ENCODE data around the gene FRMPD3.
"Not testable (repeated sequence)": the region's sequence is repeated elsewhere in the genome, so short reads cannot be mapped to it uniquely, and the experiment has no call there.

FRMPD3 gene

DNA sequence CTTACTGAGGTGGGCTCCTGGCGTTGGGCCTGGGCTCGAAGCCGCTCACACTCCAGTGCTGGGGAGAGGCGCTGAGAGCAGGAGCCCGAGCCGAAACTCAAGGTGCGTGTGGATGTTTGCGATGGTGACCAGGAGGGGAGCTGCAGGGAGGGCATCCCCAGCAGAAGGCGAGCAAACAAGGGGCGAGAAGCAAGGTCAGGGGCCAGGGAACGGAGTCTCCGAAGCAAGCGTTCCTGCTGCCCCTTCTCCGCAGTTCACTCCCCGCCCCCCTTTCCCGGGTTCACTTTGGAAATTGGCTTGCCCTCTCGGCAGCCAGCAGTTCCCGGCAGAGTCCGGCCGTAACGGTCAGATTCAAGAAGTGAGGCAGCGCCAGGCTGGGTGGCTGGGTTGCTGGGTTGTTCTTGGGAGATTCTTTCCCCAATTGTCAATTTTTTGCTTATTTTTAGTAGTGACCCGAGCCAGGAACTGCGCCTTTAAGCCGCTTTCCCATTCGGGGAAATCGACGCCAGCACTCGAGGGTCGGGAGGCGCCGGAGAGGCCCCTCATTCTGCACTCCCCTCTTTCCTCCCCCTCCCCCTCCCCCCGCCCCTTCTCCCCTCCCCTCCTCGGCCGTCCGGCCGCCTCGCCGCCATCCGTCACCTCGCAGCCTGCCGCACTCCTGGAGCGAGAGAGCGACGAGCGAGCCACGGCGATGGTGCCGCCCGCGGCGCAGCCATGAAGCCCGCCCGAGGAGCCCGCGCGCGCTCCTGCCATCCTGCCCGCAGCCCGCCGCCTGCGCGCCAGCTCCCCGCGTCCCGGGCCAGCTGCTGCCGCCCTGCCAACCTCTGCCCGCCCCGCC is at the start of gene FRMPD3:
Gene FRMPD3 (plus strand): TSS at position 655 of the 838 bp plus-strand sequence. CDS start 76,937 bp downstream, outside the sequence.
- DNase-seq = no peak

DNA sequence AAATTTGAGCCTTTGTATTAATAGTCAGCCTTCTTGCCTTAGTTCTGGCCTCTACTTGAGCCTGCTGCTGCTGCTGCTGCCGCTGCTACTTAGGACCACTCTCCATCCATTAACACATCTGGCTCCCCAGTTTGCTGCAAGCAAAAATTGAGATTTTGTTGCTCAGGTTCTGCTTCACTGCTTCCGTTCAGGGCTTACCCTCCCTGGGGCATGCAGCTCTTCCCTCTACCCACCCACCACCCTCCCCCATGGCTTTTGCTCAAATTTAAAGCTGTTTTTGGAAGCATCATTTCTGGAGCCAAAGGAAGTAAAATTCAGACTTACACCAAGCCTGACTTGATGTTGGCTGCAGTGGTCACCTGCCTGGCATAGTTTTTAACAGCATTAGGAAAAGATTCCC is 28.9 kb upstream of the FRMPD3 start:
- no peak for DNase-seq

- no peak for DNase-seq
These were observed 28.1 kb upstream of the FRMPD3 start for GRCh38 chrX:107421337-107421861.

GRCh38 chrX:107429090-107429489 is 20.4 kb upstream of the FRMPD3 start:
- DNase-seq = no peak

DNA sequence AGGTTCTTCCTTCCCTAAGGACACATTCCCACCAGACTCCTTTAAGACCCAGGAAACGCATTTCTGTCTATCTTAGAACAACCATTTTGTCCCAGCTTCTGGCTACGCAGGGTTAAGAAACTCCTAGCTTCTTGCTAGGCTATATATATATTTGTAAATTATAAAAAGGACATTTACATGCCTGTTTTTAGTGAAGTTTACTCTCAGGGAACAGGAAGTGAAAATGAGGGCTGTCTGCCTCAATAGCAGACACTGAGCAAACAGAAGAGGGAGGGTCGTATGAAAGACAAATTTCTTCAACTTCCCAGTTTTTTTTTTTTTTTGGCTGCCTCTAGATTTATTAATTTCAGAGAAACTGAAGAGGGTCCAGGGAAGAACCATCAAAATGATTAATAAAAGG is 9.3 kb upstream of the FRMPD3 start:
- no peak for DNase-seq

DNA sequence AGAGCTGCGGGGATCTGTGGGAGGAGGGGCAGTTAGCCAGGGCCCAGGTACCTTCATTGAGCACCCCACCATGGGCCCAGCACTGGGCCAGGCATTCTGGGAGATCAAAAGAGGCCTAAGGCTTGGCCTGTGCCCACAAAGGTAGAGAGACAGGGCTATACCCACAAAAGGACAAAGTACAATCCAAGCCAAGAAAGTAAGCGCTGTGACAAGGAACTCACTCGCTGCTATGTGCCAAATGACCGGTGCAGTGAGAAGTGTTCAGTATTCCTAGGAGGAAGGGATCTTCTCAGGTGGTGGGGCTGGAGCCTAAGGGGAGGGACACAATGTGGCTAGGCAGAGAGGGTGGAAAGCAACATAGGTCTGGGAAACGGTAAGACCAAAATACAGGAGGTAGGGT is 8.8 kb upstream of the FRMPD3 start:
- no peak for DNase-seq

- no peak for DNase-seq
These were observed 6.4 kb upstream of the FRMPD3 start for GRCh38 chrX:107442914-107443527.

GRCh38 chrX:107445146-107445545 is 4.3 kb upstream of the FRMPD3 start:
- DNase-seq = no peak

- DNase-seq = no peak
These were observed 3.8 kb upstream of the FRMPD3 start for GRCh38 chrX:107445631-107446030.

DNA sequence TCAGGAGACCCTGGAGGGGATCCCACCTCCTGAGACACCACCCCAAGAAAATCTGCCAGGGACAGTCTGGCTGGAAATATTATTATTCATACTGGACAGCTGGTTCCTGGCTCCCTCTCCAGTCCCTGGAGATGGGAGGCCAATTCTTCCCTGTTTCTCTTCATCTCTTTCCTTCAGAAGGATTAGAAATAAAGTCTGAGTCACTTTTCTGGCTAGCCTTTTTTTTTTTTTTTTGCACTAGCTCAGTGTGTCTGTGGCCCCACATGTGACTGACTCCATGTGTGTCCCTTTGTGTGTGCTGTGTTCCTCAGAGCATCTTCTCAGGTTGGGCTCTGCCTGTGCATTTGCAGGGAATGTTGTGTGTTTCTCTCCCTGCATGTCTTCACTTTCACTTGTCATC is 1.8 kb upstream of the FRMPD3 start:
- no peak for DNase-seq

DNA sequence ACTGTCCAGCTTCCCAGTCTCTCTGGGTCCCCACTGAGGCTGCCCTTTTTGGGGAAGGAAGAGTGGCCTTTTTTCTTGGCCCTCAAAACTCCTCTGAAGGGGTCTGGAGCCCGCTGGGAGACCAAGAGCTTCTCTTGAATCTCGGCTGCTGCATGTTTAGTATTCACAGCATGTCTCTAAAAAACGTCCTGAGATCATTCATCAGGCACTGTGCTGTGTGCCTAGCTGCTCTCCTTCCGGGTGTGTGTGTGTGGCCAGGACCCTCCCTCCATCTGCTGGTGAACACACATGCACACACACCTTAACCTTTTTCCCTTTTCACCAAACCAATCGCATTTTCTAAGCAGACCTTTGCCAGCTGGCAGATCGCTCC is 841 bp upstream of the FRMPD3 start:
- DNase-seq = no peak

DNA sequence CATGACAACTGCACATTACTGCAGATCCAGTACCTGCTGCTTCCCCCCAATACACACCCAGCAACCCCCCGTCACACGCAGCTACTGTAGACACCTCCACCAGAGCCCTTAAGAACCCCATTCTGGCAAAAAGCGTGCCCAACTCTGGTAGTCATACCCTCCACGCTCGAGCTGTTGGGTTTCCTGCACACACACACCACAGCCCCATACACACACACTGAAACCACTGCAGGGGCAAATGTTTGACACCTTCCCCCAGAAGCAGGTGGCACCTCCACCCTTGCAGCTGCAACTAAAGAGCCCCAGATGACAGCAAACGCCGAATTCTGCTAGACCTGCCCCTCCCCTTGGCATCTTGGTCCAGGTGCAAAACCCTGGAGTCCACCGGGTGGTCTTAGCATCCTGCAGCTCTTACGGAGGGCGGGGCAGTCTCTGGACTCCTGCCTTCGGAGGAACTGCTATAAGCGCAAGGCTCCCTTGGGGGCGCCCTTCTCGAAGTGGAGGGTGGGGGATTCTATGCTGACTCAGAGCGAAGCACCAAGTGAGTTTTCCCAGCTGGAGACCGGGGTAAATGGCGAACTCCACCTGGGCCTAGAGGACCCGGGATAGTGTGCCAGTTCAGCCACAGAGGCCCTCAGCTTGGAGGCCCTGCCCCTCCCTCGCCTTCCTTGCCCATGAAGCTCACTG is 1.5 kb downstream of the FRMPD3 start:
- no peak for DNase-seq

GRCh38 chrX:107451731-107452130 is 2.3 kb downstream of the FRMPD3 start:
- DNase-seq = no peak

- DNase-seq = no peak
These were observed 3.1 kb downstream of the FRMPD3 start for GRCh38 chrX:107452581-107452980.

DNA sequence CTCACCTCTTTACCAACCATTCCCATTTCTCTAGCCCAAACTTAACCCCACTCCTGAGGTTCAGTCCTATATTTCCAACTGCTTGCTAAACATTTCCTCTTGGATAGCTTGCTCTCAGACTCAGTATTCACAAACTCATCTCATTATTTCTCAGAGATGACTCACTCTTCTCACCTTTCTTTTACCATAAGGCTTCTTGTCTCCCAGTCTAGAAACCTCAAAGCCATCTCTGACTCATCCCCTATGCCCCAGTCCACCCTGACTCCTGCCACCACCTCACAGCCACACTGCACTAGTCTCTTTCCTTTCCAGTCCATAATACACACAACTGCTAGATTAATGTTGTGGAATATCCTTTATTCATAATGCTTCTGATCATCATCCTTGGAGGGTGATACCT is 4.8 kb downstream of the FRMPD3 start:
- DNase-seq = no peak

DNA sequence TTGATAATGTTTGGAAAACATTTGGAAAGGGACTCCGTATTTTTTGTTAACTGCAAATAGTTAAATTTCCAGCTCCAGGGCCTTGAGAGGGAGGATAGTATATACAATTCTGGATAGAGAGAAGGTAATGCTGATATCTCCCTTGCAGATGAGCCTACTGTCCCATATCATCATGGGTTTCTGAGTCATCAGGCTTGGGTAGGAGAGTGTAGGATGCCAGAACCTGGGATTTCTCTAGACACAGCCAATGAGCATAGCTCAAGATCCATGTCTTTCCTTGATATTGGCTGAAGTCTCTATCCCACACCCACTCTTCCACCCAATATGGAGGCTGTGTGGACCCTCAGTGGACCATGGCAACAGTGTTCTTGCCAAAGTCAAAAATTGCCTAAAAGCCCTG is 7.8 kb downstream of the FRMPD3 start:
- no peak for DNase-seq

DNA sequence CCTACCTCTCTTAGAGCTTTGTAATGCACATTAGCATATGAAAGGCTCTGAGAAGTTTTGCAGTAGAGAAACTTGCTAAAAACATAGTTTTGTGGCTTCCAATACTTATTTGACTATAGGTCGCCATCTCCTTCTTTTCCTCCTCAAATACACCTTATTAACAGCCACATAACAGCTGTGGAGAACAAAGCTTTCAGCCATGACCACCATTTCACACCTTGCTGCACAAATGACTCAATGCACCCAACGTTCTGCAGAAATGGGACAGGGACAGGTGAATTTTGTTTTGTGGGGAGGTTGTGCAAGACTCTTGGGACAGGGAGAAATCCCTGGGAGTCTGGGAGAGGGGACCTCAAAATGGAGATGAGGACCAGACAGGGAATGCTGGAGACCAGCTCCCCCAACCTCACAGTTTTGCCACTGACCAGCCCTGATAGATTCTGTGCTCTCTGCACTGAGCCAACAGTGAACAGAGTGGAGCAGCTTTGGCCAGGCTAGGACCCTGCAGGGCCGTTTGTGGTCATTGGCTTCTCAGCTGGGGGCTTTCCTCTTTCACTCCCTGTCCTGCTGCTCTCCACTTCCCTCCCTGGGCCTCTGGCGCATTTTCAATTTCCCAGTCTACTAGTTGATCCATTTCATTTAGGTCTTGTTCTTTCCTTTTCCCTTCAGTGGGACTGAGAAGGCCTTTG is 16.6 kb downstream of the FRMPD3 start:
- no peak for DNase-seq

DNA sequence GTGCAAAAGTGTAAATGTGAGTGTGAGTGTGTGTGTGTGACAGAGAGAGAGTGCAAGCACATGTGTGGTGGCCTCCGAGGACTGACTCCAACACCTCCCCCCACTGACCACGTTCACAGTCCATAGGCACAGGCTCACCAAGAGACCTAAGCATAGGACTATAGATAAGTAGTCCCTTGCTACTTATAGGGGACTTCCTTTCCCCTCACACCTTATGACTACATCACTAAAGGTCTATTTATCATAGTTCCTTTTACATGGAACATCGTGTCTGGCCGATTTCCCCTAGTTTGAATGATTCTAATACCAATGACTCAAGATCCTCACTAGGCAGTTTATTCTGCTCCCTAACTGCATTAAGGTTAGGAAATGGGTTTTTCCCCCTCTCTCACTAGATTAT is 17.8 kb downstream of the FRMPD3 start:
- DNase-seq = no peak

DNA sequence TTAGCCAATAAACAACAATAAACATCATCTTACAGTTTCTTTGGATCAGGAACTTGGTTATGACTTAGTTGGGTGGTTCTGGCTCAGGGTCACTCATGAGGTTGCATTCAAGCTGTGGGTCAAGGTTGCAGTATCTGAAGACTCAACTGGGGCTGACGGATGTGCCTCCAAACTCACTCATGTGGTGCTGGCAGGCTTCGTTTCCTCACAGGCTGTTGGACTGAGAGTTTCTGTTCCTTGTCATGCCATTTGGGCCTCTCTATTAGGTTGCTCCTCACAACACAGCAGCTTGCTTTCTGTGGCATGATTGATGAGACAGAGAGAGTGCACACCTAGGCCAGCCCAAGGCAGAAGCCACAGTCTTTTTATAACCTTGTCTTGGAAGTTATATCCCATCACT is 20.7 kb downstream of the FRMPD3 start:
- DNase-seq = no peak

DNA sequence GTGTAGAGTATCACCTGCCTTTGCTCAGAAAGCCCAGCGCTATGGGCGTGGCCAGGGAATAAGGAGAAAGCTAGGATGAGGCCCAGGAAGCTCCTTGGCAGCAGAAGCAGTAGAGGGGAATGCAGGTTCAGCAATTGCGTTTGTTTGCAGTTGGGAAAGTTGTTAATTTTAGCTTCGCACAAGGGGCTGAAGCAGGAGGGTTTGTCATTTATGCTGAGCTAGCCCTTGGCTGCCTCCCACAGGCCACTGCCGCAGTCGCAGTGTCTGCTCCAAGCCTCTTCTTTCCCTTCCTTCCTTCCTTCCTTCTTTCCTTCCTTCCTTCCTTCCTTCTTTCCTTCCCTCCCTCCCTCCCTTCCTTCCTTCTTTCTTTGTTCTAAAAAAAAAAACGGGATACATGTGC is 21.5 kb downstream of the FRMPD3 start:
- no peak for DNase-seq

- DNase-seq = not testable (repeated sequence)
These were observed 22.0 kb downstream of the FRMPD3 start for GRCh38 chrX:107471420-107471819.

- DNase-seq = no peak
These were observed 28.0 kb downstream of the FRMPD3 start for GRCh38 chrX:107477406-107477805.

- DNase-seq = no peak
These were observed 30.8 kb downstream of the FRMPD3 start for GRCh38 chrX:107480272-107480671.
